HepG2 (cell line): ENCODE measurements around the gene CCDC142. TPM values are rescaled to one million over a fixed set of nuclear protein-coding genes. Genes with fewer than 3 reads are reported as not detected.

ENCODE experiments used
- BRCA1 ChIP-seq: sonication (generic); formaldehyde crosslinking; IDR thresholded peaks from 2 replicates; pipeline ENCODE4 v1.4.0; 2020; ENCODE audit warnings: missing genetic modification reagents
- CC2D1A ChIP-seq: sonication (generic); formaldehyde crosslinking; IDR thresholded peaks from 2 replicates; pipeline ENCODE4 v1.8.1; 2023; ENCODE audit warnings: mild to moderate bottlenecking, missing genetic modification reagents
- CHD2 ChIP-seq: IDR thresholded peaks from 2 replicates; pipeline ENCODE4 v1.6.1; 2011; ENCODE audit warnings: low read depth, low read length, improper control_type of control experiment
- CTCF ChIP-seq: sonication (generic); formaldehyde crosslinking; IDR thresholded peaks from 2 replicates; pipeline ENCODE4 v1.5.0; 2020; ENCODE audit warnings: mild to moderate bottlenecking, missing genetic modification reagents, moderate library complexity
- EHMT2 ChIP-seq: fragments of 200-600 bp; sonication (generic); IDR thresholded peaks from 2 replicates; pipeline ENCODE4 v1.7.0; 2017; ENCODE audit warnings: antibody characterized with exemption, low read depth, low read length, borderline replicate concordance
- GPBP1L1 ChIP-seq: sonication (generic); formaldehyde crosslinking; IDR thresholded peaks from 2 replicates; pipeline ENCODE4 v1.5.0; 2020; ENCODE audit warnings: mild to moderate bottlenecking, missing genetic modification reagents
- HOXA7 ChIP-seq: sonication (generic); formaldehyde crosslinking; IDR thresholded peaks from 2 replicates; pipeline ENCODE4 v1.8.1; 2022; ENCODE audit warnings: mild to moderate bottlenecking, missing genetic modification reagents, moderate library complexity
- NFRKB ChIP-seq: fragments of 450-650 bp; IDR thresholded peaks from 2 replicates; pipeline ENCODE4 v1.6.1; 2017
- PHB2 ChIP-seq: fragments of 450-650 bp; IDR thresholded peaks from 2 replicates; pipeline ENCODE4 v1.6.1; 2018; ENCODE audit not compliant: partially characterized antibody
- PREB ChIP-seq: sonication (generic); formaldehyde crosslinking; IDR thresholded peaks from 2 replicates; pipeline ENCODE4 v1.4.0; 2020; ENCODE audit warnings: missing genetic modification reagents
- SAP130 ChIP-seq: IDR thresholded peaks from 2 replicates; pipeline ENCODE4 v1.6.1; 2016; ENCODE audit warnings: low read depth
- SP1 ChIP-seq, 2 experiments: fragments of 450-650 bp in 1 of 2; sonication (generic) in 1 of 2; formaldehyde crosslinking in 1 of 2; IDR thresholded peaks; 2 replicates each; pipeline versions ENCODE4 v1.4.0 to v1.6.1; 2016 to 2020; ENCODE audit warnings: missing genetic modification reagents in 1 of 2
- SYNCRIP ChIP-seq: fragments of 200-400 bp; formaldehyde crosslinking; IDR thresholded peaks from 2 replicates; pipeline ENCODE4 v1.6.1; 2018; ENCODE audit warnings: mild to moderate bottlenecking, low read depth, low read length; ENCODE audit not compliant: insufficient read depth
- ZBTB43 ChIP-seq: sonication (generic); formaldehyde crosslinking; conservative IDR thresholded peaks from 2 replicates; pipeline ENCODE4 v1.4.0; 2020; ENCODE audit warnings: missing genetic modification reagents
- ZFAT ChIP-seq: sonication (generic); formaldehyde crosslinking; conservative IDR thresholded peaks from 2 replicates; pipeline ENCODE4 v1.8.1; 2023; ENCODE audit warnings: missing genetic modification reagents, inconsistent platforms
- ZFP41 ChIP-seq: sonication (generic); formaldehyde crosslinking; IDR thresholded peaks from 2 replicates; pipeline ENCODE4 v1.4.0; 2020; ENCODE audit warnings: mild to moderate bottlenecking, missing genetic modification reagents, borderline replicate concordance
- ZNF230 ChIP-seq: sonication (generic); formaldehyde crosslinking; IDR thresholded peaks from 2 replicates; pipeline ENCODE4 v1.4.0; 2020; ENCODE audit warnings: mild to moderate bottlenecking, missing genetic modification reagents
- ZNF30 ChIP-seq: sonication (generic); formaldehyde crosslinking; IDR thresholded peaks from 2 replicates; pipeline ENCODE4 v1.5.0; 2020; ENCODE audit warnings: mild to moderate bottlenecking, missing genetic modification reagents
- ZNF362 ChIP-seq: sonication (generic); formaldehyde crosslinking; IDR thresholded peaks from 2 replicates; pipeline ENCODE4 v1.4.0; 2020; ENCODE audit warnings: missing genetic modification reagents, mild to moderate bottlenecking, borderline replicate concordance
- ZNF615 ChIP-seq: sonication (generic); formaldehyde crosslinking; IDR thresholded peaks from 2 replicates; pipeline ENCODE4 v1.5.0; 2020; ENCODE audit warnings: mild to moderate bottlenecking, missing genetic modification reagents, borderline replicate concordance
- ZNF616 ChIP-seq: sonication (generic); formaldehyde crosslinking; IDR thresholded peaks from 2 replicates; pipeline ENCODE4 v1.5.0; 2020; ENCODE audit warnings: low read depth, mild to moderate bottlenecking, missing genetic modification reagents
- ZNF678 ChIP-seq: sonication (generic); formaldehyde crosslinking; IDR thresholded peaks from 2 replicates; pipeline ENCODE4 v1.4.0; 2020; ENCODE audit warnings: mild to moderate bottlenecking, missing genetic modification reagents
- ZNF776 ChIP-seq: sonication (generic); formaldehyde crosslinking; IDR thresholded peaks from 2 replicates; pipeline ENCODE4 v1.4.0; 2020; ENCODE audit warnings: mild to moderate bottlenecking, missing genetic modification reagents
- ZNF883 ChIP-seq: sonication (generic); formaldehyde crosslinking; IDR thresholded peaks from 2 replicates; pipeline ENCODE4 v1.5.1; 2020; ENCODE audit warnings: mild to moderate bottlenecking, missing genetic modification reagents; ENCODE audit errors: not compliant biosample characterization
- polyA plus RNA-seq, 8 experiments: library from polyadenylated mRNA; depleted of rRNA in 3 of 8; stranded (reverse) in 7 of 8; unstranded in 1 of 8; fragments of >200 nt; fragmentation: Illumina TruSeq in 4 of 8; extraction: Trizol in 4 of 8; gene quantifications; 2 replicates each; pipeline versions ENCODE4 v1.2.1 to v1.2.3, GENCODE V29; 2011 to 2016; ENCODE audit warnings: low read depth in 4 of 8, missing spikeins in 1 of 8, mixed read lengths in 1 of 8; ENCODE audit not compliant: insufficient read depth in 1 of 8
- total RNA-seq, 5 experiments: library from RNA; depleted of rRNA; stranded (reverse); fragments of >200 nt; fragmentation: Illumina TruSeq; extraction: Trizol; gene quantifications; 2 replicates each; pipeline ENCODE4 v1.2.3, GENCODE V29; 2016; ENCODE audit warnings: low read depth in 1 of 5

CCDC142 gene
- total and polyA plus RNA-seq, 2 of the 13 experiments (the other 11 are each of a cell fraction or from before 2014, with no cell fraction given) = 14.7 to 30.4 TPM

- TF ChIP-seq ZFP41 (CRISPR knock-in tag) (peak; percentile 14; the same call in 1 of the 2 replicates), ZNF883 (CRISPR knock-in tag) (no peak), ZNF616 (no peak), ZNF776 (CRISPR knock-in tag) (no peak), HOXA7 (CRISPR knock-in tag) (no peak), SAP130 (peak; percentile 71), NFRKB (no peak), SP1 (IDR thresholded peaks at IDR 0.05) (no peak), SP1 (CRISPR knock-in tag; IDR thresholded peaks at IDR 0.05) (no peak), CHD2 (peak; percentile 63; the same call in 1 of the 2 replicates), CC2D1A (CRISPR knock-in tag) (no peak), GPBP1L1 (CRISPR knock-in tag) (no peak), SYNCRIP (no peak), PREB (CRISPR knock-in tag) (no peak), ZNF362 (CRISPR knock-in tag) (no peak), CTCF (CRISPR knock-in tag) (no peak), EHMT2 (no peak), BRCA1 (no peak), ZFAT (no peak), PHB2 (no peak), ZBTB43 (CRISPR knock-in tag) (no peak), ZNF230 (peak; percentile 50), ZNF678 (CRISPR knock-in tag) (no peak), ZNF30 (no peak), ZNF615 (CRISPR knock-in tag) (0 out of 2 replicates have a peak, but pooled peaks have one; percentile 30)
Measured at GRCh38 chr2:74458132-74458937, 24.5 kb downstream of the CCDC142 start, which contains the start of gene WBP1 (continued).
